NCI-H526 treated with DMSO at 0.1 percent for 48 hours (cell line): ENCODE data around the gene SCAMP1.

Experiments used
- DNase-seq: peaks from one replicate; lab custom pipeline; 2025; lab: John Stamatoyannopoulos, UW

SCAMP1 gene

GRCh38 chr5:78513441-78513840 is 153.0 kb downstream of the SCAMP1 start:
- DNase-seq = no peak

DNA sequence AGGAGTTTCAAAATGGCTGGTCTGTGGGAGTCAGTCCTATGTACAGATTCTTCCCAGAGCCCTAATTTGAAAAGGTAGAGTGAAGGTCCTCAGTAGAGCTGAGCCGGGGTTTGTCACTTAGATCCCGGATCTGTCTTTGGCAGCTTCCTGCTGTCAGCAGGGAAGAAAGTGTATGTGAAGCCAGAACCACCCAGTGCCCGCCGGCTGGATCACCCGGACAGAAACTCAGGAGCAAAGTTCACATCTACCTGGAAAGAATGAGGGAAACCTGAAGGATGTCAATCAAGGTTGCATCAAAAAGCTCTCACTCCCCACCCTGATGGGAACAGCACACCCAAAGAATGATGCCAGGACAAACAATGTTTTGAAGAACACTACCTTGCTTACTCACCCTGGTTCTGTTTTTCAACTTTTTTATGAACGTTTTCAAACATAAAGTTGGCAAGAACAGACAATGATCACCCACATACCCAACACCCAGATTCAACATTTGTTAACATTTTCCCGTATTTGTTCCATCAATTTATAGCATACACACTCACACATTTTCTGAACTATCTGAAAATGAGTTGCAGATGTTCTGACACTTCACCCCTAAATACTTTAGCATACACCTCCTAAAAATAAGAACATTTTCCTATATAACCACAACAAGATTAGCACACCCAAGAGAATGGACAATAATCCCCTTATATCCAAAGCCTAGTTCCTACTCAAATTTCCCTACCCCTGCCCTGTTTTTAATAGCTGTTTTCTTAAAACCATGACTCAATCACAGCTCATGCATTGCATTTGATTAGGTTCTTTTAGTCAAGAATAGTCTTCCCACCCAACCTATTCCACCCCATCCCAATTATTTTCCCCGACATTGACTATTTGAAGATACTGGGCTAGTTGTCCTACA is 154.3 kb downstream of the SCAMP1 start:
- DNase-seq = no peak

GRCh38 chr5:78515670-78516069 is 155.3 kb downstream of the SCAMP1 start:
- no peak for DNase-seq

DNA sequence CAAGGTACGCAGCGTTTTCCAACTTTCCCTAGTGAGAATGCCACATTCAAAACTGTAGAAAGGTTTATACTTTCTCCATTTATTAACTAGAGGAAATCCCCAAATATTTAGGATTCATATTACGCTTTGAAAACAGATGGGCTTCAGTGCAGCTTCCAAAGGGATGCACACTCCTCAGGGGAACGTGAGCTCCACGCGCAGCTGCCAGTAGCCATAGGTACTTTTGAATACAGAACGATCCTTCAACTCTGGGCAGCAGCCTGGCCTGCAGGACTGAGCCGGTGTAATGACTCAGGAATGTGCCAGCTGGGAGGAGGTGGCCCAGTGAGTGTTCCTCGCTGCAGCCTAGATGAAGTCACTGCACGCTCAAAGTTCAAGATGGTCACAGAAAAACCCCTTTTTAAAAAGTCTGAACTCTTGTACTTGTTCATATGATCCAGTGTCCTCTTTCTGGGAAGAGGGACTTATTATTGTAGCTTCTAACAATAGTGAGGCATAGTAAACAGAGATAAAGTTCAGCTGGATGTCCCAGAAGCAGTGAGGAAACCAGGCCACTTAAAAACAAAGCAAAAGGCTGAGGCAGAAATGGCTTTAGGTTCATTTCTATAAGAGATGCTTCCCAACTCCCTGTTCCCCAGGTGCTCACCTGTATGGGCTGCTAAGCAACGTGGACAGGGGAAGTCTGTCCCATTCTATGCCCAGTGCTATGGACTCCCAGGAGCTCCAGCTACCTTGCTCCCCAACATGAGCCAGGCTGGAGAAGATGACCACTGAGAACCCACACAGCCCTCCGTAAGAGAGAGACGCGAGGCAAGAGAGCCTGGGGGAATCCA is 158.2 kb downstream of the SCAMP1 start:
- DNase-seq = no peak

DNA sequence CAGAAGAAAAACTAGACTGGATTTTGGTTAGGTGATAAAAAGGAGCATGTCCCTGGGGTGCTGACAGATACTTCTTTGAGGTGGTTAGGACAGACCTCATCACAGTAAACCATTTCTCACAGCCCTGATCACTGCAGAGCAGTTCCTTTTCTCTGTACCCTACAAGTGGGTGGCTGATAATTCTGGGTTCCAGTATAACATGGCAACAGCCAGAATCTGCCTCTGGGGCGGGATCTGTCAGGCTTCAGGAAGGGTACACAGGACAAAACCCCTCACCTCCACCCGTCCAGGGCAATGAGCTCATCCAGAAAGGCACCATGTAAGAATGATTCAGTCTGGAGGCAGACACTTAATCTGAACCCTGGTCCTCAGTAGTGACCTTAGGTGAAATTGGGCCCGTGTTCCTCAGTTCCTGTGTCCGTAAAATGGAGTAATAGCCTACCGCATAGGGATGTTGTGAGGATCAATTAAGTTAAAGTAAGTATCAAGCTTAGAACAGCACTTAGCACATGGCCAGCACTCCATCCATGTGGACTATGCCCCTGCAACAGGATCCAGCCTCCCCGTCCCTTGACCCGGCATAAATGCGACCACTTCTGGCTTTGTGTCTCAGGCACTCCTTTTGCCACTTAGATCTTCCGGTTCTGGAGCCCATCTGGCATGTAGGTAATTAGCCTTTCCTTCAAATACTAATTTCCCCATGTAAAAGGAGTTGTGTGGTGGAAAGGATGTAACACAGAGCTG is 159.0 kb downstream of the SCAMP1 start:
- DNase-seq = no peak

GRCh38 chr5:78521455-78521854 is 161.0 kb downstream of the SCAMP1 start:
- DNase-seq = no peak

- DNase-seq = no peak
Observed at GRCh38 chr5:78522476-78523260, 162.3 kb downstream of the SCAMP1 start.

DNA sequence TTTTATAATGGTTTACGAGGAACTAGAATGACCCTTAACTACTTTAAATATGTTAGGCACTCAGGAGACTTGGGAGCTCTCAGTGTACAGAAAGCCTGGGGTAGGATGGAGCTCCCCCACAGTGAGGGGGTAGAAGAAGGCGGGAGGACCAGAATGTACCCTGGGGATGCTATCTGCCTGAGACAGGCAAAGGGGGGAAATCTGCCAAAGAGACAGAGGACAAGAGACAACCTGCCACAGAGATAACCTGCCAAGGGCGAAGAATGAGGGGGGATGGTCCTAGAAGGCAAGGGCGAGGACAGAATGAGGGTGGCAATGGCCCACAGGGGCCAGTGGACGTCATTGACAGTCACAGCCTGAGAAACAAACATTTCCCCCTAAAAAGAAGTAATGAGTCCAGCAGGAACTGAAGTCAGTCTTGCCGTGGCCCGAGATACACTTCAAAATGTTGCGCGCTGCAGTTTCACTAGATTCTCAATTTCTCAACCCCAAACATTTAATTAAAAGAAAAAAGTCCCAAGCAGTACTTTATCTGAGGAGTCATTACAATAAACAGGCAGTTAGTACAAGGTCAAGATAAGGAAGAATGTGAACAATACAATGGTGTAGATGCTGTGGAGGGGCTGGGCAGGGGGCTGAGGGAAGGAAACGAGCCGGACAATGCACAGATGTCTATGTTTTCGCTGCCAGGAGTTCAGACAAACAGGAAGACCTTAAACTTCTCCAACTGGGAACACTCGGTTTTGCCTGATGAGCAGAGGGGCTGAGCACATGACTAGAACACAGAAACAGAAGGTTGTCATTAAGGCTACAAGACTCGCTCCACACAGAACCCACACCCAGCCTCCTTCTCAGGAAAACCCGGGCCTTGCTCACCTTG is 163.1 kb downstream of the SCAMP1 start:
- no peak for DNase-seq

DNA sequence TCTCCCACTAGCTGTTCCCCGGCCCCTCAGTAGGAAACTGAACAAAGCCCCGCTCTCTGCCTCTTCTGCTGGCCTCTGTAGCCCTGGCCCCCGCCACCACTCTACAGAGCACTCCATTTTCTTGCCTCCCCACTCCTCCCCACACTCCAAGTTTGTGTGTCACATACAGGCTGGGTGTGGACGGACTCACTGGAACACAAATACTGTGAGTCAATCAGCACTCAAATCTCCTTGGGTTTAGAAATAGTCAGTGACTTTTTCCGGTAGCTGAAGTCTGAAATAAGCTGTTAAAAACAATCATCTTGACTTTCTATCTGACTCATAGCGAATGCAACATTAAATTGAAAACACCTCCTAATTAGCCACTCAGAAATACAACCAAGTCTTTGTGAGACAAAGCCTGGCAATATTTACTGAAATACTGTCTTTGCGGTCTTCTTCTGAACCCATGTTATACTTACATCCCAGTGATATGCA is 165.7 kb downstream of the SCAMP1 start:
- no peak for DNase-seq

GRCh38 chr5:78527054-78527859 is 166.8 kb downstream of the SCAMP1 start:
- DNase-seq = no peak

- no peak for DNase-seq
Observed at GRCh38 chr5:78527925-78528324, 167.5 kb downstream of the SCAMP1 start.
